Aorta (tissue), 5 donors: ENCODE results near the gene GSG1L. TPM values are rescaled to one million over a fixed set of nuclear protein-coding genes. Genes with fewer than 3 reads are reported as not detected.
A peak's percentile ranks its signal among the peaks of the same experiment; 100 is the strongest.

Experiments used
- ATAC-seq: fragments of 200-7000 bp; cut with Tn5 transposase; one replicate; pipeline ENCODE4 v1.9.1; 2022; ENCODE audit warnings: moderate library complexity; ENCODE audit not compliant: low FRiP score
- DNase-seq, 2 donors: peaks; one replicate each; pipeline ENCODE4 v3.0.0-alpha.2; 2020
- H3K27ac ChIP-seq, 2 donors: one replicate each; pipeline ENCODE4 v1.5.1; 2013; ENCODE audit warnings: low read length in 2 of 2, mild to moderate bottlenecking in 2 of 2, moderate library complexity in 2 of 2, control low read depth in 1 of 2, inconsistent platforms in 1 of 2, low read depth in 1 of 2
- H3K27me3 ChIP-seq, 2 donors: one replicate each; pipeline ENCODE4 v1.6.1; 2013; ENCODE audit warnings: control low read depth in 1 of 2, low read length in 1 of 2, mild to moderate bottlenecking in 1 of 2, moderate library complexity in 1 of 2; ENCODE audit not compliant: insufficient read depth in 2 of 2, control insufficient read depth in 1 of 2
- H3K36me3 ChIP-seq, 2 donors: one replicate each; pipeline ENCODE4 v1.6.1; 2013; ENCODE audit warnings: control low read depth in 1 of 2, low read length in 1 of 2, mild to moderate bottlenecking in 1 of 2; ENCODE audit not compliant: insufficient read depth in 2 of 2, control insufficient read depth in 1 of 2
- H3K4me1 ChIP-seq, 2 donors: one replicate each; pipeline ENCODE4 v1.6.1; 2013; ENCODE audit warnings: low read length in 2 of 2, control low read depth in 1 of 2, mild to moderate bottlenecking in 1 of 2, moderate library complexity in 1 of 2; ENCODE audit not compliant: insufficient read depth in 2 of 2, control insufficient read depth in 1 of 2
- H3K4me3 ChIP-seq, 2 donors: one replicate each; pipeline ENCODE4 v1.5.1; 2013; ENCODE audit warnings: low read length in 2 of 2, control low read depth in 1 of 2, mild to moderate bottlenecking in 1 of 2
- H3K9me3 ChIP-seq: one replicate; pipeline ENCODE4 v1.6.1; 2013; ENCODE audit warnings: mild to moderate bottlenecking, low read length; ENCODE audit not compliant: control insufficient read depth
- WGBS, 2 donors: extraction: QIAGEN DNeasy Blood & Tissue Kit; methylation state at CpG; one replicate each; pipeline ENCODE4 v1.1.7; 2013; 5-methylcytosine and 5-hydroxymethylcytosine counted together
- intact Hi-C, 2 donors: fragments of 100-400 bp; cut with DNase I; formaldehyde crosslinking; loops; one replicate each; pipeline versions ENCODE4 v1.14.2 to v1.15.0; 2022
- polyA plus RNA-seq, 2 donors: library from polyadenylated mRNA; stranded (reverse); fragments of 200-250 nt; gene quantifications; one replicate each; pipeline ENCODE4 v1.2.3, GENCODE V29; 2013
- total RNA-seq, 2 donors: library from RNA; stranded (reverse); fragmentation: NEBNext Ultra II Directional; extraction: Animal tissue kit (Norgen Biotek cat#: 25700); gene quantifications; one replicate each; pipeline ENCODE4 v1.2.1, GENCODE V29; 2021
- donor health status: healthy with polysubstance abuse.
- donor health status: Bipolar disorder and iron deficiency.
- donor health status: DM: no; HTN: no; CAD: no.
- donor health status: DM: no; HTN: no; CAD: no.
- donor health status: DM: yes; HTN: yes; CAD: no.

GSG1L gene
- total and polyA plus RNA-seq, 4 donors: 1.6 to 22.2 (median 7.2) TPM

DNA sequence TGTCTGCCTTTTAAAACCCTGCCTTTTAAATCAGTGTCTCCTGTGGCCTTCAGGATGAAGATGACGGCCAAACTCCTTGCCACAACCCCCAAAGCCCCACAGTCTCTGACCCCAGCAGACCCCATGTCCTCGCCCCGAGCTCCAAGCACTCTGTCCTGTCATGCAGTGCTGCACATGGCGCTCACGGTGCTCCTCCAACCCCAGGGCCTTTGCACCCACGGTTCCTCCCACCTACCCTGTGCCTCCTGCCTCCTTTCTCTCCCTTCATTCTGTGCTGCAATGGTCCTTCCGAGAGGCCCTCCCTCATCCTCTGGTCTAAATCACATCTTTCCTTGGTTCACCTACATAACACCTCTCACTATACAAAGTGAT lies 278.2 kb downstream of the GSG1L start:
- no peaks in the 10 kb centered on the region for H3K4me1 ChIP-seq
- no peaks in the 10 kb centered on the region for H3K27me3 ChIP-seq
- intact Hi-C loops: no loop called here
- H3K4me3 ChIP-seq: no peak overlapping the region
- no peak overlapping the region for H3K27ac ChIP-seq
- no peaks in the 10 kb centered on the region for H3K36me3 ChIP-seq
- DNase-seq (peak in 1 of 2 donors; percentile 43), ATAC-seq (no peak)
- H3K9me3 ChIP-seq: no peaks in the 10 kb centered on the region
- 91 to 94% methylated on average over 7 of the region's 7 CpGs for WGBS, 2 donors

- DNase-seq (peak in 1 of 2 donors; percentile 61), ATAC-seq (no peak)
- no peaks in the 10 kb centered on the region for H3K36me3 ChIP-seq
- no peaks in the 10 kb centered on the region for H3K27me3 ChIP-seq
- no peak overlapping the region for H3K4me3 ChIP-seq
- H3K27ac ChIP-seq: no peak overlapping the region
- WGBS, 2 donors: 85% methylated on average over 19 to 20 of the region's 20 CpGs
- intact Hi-C loops: loop anchor here in 1 of 2 donors (5.0 kb wide), 1 partner anchor 283 kb away; no protein-coding TSS in a partner anchor
- H3K9me3 ChIP-seq: no peaks in the 10 kb centered on the region
- H3K4me1 ChIP-seq: no peaks in the 10 kb centered on the region
Observed at GRCh38 chr16:27784351-27785306, 278.9 kb downstream of the GSG1L start.

DNA sequence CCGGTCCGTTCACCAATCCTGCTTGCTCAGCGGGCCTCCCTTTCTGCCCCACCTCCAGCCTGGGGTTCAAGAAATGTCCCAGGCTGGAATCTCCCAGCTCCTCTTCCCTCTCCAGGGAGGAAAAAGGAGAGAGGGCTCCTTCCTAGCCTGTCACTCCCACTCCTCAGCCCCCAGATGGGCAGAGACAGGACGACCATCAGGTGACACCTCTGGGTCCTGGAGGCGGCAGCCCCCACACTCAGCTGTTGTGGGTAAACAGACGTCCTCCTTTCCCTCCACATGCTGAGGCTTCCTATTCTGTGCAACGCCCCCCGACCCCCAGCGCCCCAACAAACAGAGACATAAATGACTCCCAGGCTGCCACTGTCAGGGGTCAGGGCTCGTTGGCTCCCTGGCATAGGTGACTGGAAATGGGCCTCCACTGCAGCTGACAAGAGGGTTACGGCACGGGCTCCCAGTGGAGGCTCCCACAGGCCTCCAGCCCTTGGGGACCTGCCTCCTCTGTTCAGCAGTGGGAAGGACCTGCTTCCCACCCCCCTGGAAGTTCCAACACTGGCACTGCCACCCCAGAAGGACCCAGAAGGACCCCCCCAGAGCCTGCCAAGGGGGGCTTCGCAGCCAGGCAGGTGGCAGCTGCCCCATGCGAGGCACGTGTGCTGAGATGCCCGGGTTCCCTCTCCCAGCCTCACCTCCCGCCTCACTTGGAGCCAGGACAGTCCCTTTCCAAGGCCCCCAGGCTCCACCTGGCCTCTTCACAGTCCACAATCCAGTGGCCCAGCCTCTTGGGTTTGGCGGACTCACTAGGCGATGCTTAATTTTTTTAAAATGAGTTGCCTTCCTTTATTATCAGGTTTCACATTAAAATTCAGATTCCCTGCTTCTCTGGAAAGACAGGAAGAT lies 281.3 kb downstream of the GSG1L start:
- no peak for ATAC-seq
- Histone ChIP-seq H3K27me3 (no peaks in the 10 kb centered on the region), H3K4me3 (no peak overlapping the region), H3K27ac (no peak overlapping the region), H3K4me1 (no peaks in the 10 kb centered on the region), H3K36me3 (no peaks in the 10 kb centered on the region), H3K9me3 (no peaks in the 10 kb centered on the region)
- WGBS, 2 donors: 88% methylated on average over 17 to 19 of the region's 19 CpGs
- DNase-seq: peak in 1 of 2 donors; percentile 62
- intact Hi-C loops: loop anchor here in 1 of 2 donors (5.0 kb wide), 1 partner anchor 285 kb away; no protein-coding TSS in a partner anchor

GRCh38 chr16:27781195-27781524 lies 282.4 kb downstream of the GSG1L start:
- intact Hi-C loops: loop anchor here in 1 of 2 donors (5.0 kb wide), 1 partner anchor 286 kb away; no protein-coding TSS in a partner anchor

DNA sequence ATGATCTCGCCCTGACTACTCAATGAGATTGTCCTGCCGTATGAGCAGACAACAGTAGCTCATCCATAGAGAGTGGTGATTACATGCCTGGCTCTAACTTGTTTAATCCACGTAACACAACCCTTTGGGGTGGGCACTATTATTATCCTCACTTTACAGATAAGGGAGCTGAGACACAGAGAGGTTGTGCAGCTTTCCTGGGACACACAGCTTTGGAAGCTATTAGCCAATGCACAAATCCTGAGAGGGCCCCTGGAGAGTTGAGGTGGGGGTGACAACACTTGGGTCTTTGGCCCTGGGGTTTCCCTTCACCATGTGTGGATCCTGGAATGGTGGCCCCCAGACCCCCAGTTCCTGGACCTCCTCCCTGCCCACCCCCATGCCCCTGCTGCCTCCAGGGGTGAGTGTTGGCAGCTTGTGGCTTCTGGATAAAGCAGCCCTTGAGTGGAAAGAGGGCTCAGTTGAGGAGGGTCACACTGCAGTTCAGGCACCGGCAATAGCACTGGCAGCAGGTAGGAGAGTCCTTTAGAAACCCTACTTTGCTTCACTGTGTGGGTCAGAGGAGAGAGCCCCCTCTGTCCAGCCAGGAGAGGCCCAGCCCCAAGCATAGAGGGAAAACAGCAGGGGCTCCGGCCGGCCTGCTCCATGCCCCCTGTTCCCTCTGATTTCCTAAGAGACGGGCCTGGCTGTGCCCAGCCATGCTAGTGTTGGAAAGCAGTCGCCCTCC lies 282.9 kb downstream of the GSG1L start:
- Histone ChIP-seq H3K4me1 (no peaks in the 10 kb centered on the region), H3K36me3 (no peaks in the 10 kb centered on the region), H3K9me3 (no peaks in the 10 kb centered on the region), H3K4me3 (no peak overlapping the region), H3K27me3 (no peaks in the 10 kb centered on the region), H3K27ac (no peak overlapping the region)
- intact Hi-C loops: loop anchor here in 1 of 2 donors (5.0 kb wide), 1 partner anchor 287 kb away; no protein-coding TSS in a partner anchor
- WGBS, 2 donors: 82 to 84% methylated on average over 8 of the region's 8 CpGs
- ATAC-seq (no peak), DNase-seq (no peak)

More at GRCh38 chr16:27781195-27781524, 282.4 kb downstream of the GSG1L start:
- H3K4me1 ChIP-seq: no peaks in the 10 kb centered on the region
- ATAC-seq (peak; percentile 40), DNase-seq (peak; percentile 75 to 78)
- H3K9me3 ChIP-seq: no peaks in the 10 kb centered on the region
- WGBS, 2 donors: 37 to 43% methylated on average over 7 of the region's 7 CpGs
- H3K27me3 ChIP-seq: no peaks in the 10 kb centered on the region
- H3K36me3 ChIP-seq: no peaks in the 10 kb centered on the region
- no peak overlapping the region for H3K4me3 ChIP-seq
- no peak overlapping the region for H3K27ac ChIP-seq

GRCh38 chr16:27779641-27780164 lies 283.8 kb downstream of the GSG1L start:
- ATAC-seq (no peak), DNase-seq (peak in 1 of 2 donors; percentile 81)
- Histone ChIP-seq H3K36me3 (no peaks in the 10 kb centered on the region), H3K4me1 (no peaks in the 10 kb centered on the region), H3K9me3 (no peaks in the 10 kb centered on the region), H3K4me3 (no peak overlapping the region), H3K27ac (no peak overlapping the region), H3K27me3 (no peaks in the 10 kb centered on the region)
- intact Hi-C loops: loop anchor here (5.0 to 10.0 kb wide), 2 partner anchors 55 to 288 kb away; no protein-coding TSS in a partner anchor
- WGBS, 2 donors: 32 to 33% methylated on average over 23 of the region's 23 CpGs

DNA sequence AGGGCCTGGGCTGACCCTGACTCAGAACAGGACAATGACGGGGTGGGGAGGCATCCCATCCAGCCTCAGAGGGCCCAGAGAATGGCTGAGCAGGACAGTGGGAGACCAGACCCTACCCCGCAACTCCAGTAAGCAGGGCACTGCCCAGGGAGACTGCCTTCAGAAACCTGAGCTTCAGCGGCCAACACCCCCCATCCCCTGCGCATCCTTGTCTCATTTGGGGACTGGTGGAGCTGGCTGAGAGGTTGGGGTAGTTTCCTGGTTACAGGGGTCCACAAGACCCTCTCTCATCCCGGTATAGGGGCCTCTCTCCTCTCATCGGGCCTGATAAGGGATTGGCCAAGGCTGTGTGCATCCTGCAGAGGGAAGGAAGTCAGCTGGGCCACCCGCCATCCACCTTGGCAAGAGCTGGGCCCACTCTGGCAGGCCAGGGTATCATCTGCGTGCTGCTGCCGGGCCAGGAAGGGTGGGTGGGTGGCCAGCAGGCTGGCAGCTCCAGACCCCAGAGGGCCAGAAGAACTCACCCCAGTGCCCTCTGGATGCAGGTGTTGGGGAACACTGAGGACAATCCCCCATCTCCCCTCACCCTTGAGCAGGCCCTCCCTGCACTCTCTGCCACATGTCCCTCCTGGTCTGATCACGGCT lies 284.5 kb downstream of the GSG1L start:
- peak in 1 of 2 donors; percentile 69 for DNase-seq
- no peak for ATAC-seq
- 54 to 55% methylated on average over 10 of the region's 10 CpGs for WGBS, 2 donors
- Histone ChIP-seq H3K27ac (no peak overlapping the region), H3K27me3 (no peaks in the 10 kb centered on the region), H3K4me3 (no peak overlapping the region), H3K4me1 (no peaks in the 10 kb centered on the region), H3K36me3 (no peaks in the 10 kb centered on the region), H3K9me3 (no peaks in the 10 kb centered on the region)
- intact Hi-C loops: loop anchor here in 1 of 2 donors (10.0 kb wide), 1 partner anchor 56 kb away; no protein-coding TSS in a partner anchor
